A172 (cell line): ENCODE measurements around the gene TUBD1. TPM values are rescaled to one million over a fixed set of nuclear protein-coding genes. Genes with fewer than 3 reads are reported as not detected.
"Not testable (repeated sequence)": the region's sequence is repeated elsewhere in the genome, so short reads cannot be mapped to it uniquely, and the experiment has no call there.

Source experiments
- DNase-seq: peaks from one replicate; pipeline ENCODE4 v3.0.0-alpha.2; 2015; ENCODE audit warnings: low spot score
- total RNA-seq: library from RNA; depleted of rRNA; stranded (reverse); fragments of >200 nt; shearing (Covaris generic); gene quantifications from 2 replicates; pipeline ENCODE4 v1.2.3, GENCODE V29; 2014; rRNA removed

Gene TUBD1
- total RNA-seq = 9.9 and 19.2 TPM in 2 replicates

GRCh38 chr17:59892924-59893675 lies at the start of gene TUBD1, which contains the start of gene RPS6KB1:
Gene TUBD1, minus strand, starts transcription at chr17:59892943. Its CDS starts 1,941 bp downstream, at chr17:59891002.
Gene RPS6KB1, plus strand, starts transcription at chr17:59893121. Its CDS starts 64 bp downstream, at chr17:59893185.
- DNase-seq = peak; percentile 99

GRCh38 chr17:59941131-59941530 lies 48.4 kb upstream of the TUBD1 start:
- DNase-seq = no peak

GRCh38 chr17:59940697-59941096 lies 48.0 kb upstream of the TUBD1 start:
- DNase-seq = not testable (repeated sequence)

GRCh38 chr17:59933317-59933716 lies 40.6 kb upstream of the TUBD1 start:
- DNase-seq = not testable (repeated sequence)

GRCh38 chr17:59930768-59931167 lies 38.0 kb upstream of the TUBD1 start:
- not testable (repeated sequence) for DNase-seq

GRCh38 chr17:59930121-59930520 lies 37.4 kb upstream of the TUBD1 start:
- not testable (repeated sequence) for DNase-seq

- DNase-seq = not testable (repeated sequence)
Observed at GRCh38 chr17:59920637-59921036, 27.9 kb upstream of the TUBD1 start.

GRCh38 chr17:59916446-59916845 lies 23.7 kb upstream of the TUBD1 start:
- DNase-seq = no peak

- DNase-seq = peak; percentile 40
Observed at GRCh38 chr17:59914274-59914854, 21.6 kb upstream of the TUBD1 start.

GRCh38 chr17:59907467-59907866 lies 14.7 kb upstream of the TUBD1 start:
- no peak for DNase-seq

- no peak for DNase-seq
Observed at GRCh38 chr17:59903455-59903854, 10.7 kb upstream of the TUBD1 start.

GRCh38 chr17:59901604-59902003 lies 8.9 kb upstream of the TUBD1 start:
- DNase-seq = no peak

GRCh38 chr17:59899099-59899498 lies 6.4 kb upstream of the TUBD1 start:
- no peak for DNase-seq

- no peak for DNase-seq
Observed at GRCh38 chr17:59897090-59897489, 4.3 kb upstream of the TUBD1 start.

- peak; percentile 29 for DNase-seq
Observed at GRCh38 chr17:59893676-59894100, 945 bp upstream of the TUBD1 start.

- no peak for DNase-seq
Observed at GRCh38 chr17:59892251-59892923, 356 bp downstream of the TUBD1 start.

GRCh38 chr17:59890720-59891119 lies 2.0 kb downstream of the TUBD1 start:
- peak; percentile 19 for DNase-seq

GRCh38 chr17:59888145-59888750 lies 4.5 kb downstream of the TUBD1 start:
- DNase-seq = no peak

GRCh38 chr17:59884861-59885260 lies 7.9 kb downstream of the TUBD1 start:
- DNase-seq = no peak

GRCh38 chr17:59878624-59879023 lies 14.1 kb downstream of the TUBD1 start:
- DNase-seq = no peak

- no peak for DNase-seq
Observed at GRCh38 chr17:59877965-59878364, 14.8 kb downstream of the TUBD1 start.

GRCh38 chr17:59876107-59876506 lies 16.6 kb downstream of the TUBD1 start:
- DNase-seq = no peak
